ENCODE measurements around the gene TMEM185B.

TMEM185B gene

GRCh38 chr2:120251078-120251477, 27.9 kb upstream of the TMEM185B start:
- no peak for DNase-seq

- no peak for DNase-seq
Observed at GRCh38 chr2:120250640-120251039, 27.4 kb upstream of the TMEM185B start.

- no peak for DNase-seq
Observed at GRCh38 chr2:120247851-120248250, 24.7 kb upstream of the TMEM185B start.

DNA sequence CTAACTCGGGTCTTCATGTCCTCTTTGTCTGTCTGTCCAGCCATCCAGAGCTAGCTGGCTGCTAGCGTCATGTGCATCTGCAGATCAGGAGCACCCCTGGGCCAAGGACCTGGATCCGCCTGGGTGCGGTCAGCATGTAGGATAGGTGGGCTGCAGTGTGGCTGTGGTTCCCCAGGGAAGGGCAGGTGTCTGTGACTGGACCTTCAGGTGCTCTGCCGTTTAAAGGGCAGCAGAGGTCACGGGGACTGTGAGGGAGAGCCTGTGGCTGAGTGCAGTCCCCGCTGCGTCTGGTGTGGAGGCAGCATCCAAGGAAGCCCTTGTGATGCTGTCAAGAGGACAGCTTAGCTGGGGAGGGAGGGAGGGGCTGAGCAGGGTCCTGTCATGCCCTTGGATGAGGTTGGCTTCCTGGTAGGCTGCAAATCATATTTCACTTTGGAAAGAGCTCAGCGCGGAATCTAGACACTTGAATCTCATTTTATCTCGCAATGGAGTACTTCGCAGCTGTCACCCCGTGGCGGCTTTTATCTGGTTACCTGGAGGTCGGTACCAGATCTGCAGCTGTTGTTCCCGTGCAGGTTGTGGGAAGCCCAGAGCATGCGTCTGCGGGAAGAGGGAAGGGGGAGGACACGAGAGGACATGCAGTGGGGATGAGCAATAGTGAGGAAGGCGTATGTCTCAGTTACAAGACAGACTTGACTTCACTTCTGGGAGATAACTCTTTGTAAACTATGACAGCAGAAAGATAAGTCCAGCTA, 23.5 kb upstream of the TMEM185B start:
- DNase-seq = no peak

- no peak for DNase-seq
Observed at GRCh38 chr2:120245520-120246332, 22.5 kb upstream of the TMEM185B start.

GRCh38 chr2:120244656-120245519, 21.7 kb upstream of the TMEM185B start:
- DNase-seq = no peak

DNA sequence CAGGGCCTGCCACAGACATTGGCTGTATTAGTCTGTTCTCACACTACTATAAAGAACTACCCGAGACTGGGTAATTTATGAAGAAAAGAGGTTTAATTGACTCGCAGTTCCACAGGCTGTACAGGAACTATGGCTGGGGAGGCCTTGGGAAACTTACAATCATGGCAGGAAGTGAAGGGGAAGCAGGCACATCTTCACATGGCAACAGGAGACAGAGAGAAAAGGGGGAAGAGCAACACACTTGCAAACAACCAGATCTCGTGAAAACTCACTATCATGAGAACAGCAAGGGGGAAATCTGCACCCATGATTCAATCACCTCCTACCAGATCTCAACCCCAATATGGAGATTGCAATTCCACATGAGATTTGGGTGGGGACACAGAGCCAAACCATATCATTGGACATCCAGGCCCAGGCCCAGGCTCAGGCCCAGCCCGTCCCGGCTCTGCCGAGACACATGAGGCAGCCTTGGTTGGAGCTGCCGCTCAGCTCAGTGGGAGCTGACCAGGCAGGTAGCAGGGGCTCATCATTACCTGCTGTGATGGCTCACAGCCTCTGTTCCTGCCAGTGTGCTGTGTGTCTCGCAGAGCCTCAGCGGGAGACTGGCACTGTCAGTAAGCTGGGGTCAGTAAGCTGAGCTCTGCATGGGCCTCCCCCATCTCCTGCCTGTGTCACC, 20.8 kb upstream of the TMEM185B start:
- DNase-seq = no peak

DNA sequence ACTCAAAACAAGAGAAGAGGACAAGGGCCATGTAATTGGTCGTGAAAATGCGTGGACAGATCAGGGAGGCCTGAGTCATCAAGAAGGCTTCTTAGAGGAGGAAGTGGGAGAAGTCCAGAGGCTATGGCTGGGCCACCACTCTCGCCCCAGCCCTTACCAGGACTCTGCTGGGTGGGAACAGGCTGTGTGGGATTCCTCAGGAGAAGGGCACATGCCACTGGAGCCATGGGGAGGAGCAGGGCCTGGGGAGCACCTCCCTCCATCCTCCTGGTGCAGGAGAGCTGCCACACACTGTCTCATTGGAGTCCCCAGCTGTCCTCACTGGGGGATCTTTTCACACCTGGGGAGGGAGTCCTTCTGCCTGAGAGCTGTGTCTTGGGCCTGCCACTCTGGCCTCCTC, 20.0 kb upstream of the TMEM185B start:
- DNase-seq = no peak

DNA sequence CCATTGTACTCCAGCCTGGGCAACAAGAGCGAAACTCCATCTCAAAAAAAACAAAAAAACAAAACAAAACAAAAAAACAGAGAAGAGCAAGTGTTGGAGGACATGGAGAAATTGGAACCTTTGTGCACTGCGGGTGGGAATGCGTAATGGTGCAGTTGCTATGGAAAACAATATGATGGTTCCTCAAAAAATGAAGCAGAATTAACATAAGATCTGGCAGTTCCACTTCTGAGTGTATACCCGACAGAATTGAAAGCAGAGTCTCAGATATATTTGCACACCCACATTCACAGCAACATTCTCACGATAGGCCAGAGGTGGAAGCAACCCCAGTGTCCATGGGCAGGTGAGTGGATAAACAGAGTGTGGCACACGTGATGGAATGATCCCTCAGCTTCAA, 18.5 kb upstream of the TMEM185B start:
- DNase-seq = no peak

- no peak for DNase-seq
Observed at GRCh38 chr2:120240901-120241429, 17.8 kb upstream of the TMEM185B start.

DNA sequence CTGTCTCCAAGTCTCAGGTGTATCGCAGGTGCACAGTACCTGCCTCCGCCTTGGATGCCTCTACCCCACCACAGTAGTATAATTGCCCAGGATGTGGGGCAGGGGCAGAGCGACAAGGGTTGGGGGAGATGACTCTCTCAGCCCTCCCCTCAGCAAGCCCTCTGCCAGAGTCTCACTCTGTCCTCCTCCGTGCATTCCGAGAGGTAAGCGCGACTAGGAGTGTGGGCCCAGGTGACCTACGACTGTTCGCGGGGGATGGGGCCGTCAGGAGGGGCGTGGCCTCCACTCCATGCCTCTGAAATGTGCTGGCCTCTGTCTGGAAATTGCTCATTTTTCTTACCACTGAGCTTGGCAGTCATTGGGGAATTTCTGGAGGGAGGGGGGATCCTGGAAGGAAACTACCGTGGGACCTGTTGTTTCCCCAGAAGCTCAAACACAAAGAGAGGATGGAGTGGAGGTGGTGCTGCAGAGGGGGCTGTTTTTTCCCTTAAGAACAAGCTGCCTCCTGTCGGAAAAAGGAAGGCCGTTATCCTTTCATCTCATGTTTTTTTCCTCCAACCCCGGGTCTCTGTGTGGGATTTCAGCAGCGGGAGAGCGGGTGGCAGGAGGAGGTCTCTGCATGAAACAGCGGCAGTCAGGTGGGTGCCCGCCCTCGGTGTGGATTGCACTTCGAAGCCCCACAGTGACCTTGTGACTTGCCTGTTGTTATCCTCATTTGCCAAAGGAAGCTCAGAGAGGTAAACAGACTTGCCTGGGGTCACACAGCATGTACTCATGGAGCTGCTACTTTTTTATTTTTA, 16.5 kb upstream of the TMEM185B start:
- DNase-seq = no peak

DNA sequence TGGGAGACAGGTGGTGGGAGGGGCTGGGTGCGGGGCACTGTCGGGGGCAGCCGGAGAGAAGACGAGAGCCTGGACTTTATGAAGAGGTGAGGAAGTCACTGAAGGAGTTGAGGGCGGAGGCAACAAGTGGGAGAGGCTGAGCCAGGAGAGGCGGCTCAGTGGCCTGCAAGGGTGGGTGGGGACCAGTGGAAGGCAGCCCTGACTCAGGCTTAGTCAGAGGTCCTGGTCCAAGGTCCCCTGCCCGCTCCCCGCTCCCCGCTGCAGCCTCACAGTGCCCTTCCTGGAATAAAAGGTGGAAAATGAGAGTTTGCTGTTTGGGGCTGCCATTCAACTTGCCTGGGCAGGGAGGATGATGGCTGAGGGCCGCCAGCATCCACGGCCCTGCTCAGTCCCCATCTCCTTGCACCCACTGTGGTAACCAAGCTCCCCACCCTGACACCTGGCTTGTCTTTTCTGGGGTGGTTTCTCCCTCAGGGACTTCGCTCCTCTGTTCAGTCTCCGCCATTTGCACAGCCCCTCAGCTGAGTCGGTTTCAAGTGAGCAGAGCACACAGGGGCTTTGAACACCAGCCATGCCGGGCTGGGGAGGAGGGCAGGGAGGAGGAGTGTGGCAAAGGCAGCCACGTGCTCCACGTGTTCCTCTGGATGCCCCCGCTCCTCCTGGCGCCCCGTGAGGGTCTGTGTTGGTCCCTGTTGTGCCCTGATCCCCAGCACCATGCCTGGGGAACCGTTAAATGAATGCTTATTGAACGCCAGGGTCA, 15.7 kb upstream of the TMEM185B start:
- DNase-seq = no peak

GRCh38 chr2:120237491-120237902, 14.3 kb upstream of the TMEM185B start:
- DNase-seq = no peak

DNA sequence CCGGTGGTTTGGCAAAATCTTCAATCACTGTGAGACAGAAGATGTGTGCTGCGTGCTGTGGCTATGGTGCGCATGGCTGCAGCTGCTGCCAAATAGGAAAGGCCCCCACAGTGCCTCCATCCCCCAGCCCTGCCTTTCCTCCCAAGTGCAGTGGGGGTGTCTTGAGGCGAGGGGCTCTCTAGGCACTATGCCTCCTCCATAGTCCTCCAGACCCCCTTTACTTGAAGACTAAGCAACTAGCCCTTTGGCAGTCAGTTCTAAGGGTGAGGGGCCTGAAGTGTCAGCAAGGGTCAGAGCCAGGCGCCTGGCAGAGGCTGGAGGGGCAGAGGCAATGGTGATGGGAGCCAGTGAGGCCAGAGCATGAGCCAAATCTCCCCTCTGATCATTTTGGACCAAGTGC, 13.6 kb upstream of the TMEM185B start:
- no peak for DNase-seq

DNA sequence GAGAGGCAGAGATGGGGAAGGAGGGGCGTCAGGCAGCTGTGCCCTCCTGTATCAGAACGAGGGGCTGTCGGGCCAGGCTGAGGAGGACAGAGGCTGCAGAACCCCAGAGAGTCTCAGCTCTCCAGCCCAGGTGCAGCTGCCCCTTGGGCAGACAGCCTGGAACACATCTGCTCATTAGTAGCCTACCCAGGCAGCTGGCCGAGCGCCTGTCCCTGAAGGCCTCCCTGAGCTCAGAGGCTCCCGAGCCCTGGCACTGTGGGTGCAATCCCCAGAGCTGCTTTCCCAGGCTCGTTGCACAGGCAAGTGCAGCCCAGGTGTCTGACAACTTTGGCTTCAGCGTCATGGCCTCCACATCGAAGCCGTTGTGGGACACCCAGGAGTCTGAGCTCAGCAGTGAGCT, 13.1 kb upstream of the TMEM185B start:
- DNase-seq = no peak

DNA sequence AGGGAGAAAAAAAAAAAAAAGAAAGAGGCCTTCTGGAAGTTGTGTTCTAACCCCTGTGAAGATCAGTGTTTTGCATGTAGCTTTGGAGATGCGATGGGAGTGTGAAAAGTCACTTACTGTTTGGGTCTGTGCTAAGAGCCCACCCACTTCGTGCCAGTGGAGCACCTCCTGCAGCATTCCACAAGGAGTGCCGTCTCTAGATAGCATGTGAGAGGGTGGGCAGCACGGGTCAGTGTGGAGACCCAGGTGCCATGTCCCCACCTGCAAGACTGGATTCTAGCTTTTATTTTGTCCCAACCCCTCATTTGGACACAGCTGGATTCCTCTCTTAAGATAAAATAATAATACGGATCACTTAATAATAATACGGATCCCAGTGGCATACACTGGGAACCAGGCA, 12.5 kb upstream of the TMEM185B start:
- peak; percentile 0 for DNase-seq

- peak; percentile 0 for DNase-seq
Observed at GRCh38 chr2:120235158-120235557, 12.0 kb upstream of the TMEM185B start.

- no peak for DNase-seq
Observed at GRCh38 chr2:120233292-120233691, 10.1 kb upstream of the TMEM185B start.

- peak; percentile 58 for DNase-seq
Observed at GRCh38 chr2:120231974-120232635, 8.9 kb upstream of the TMEM185B start.

DNA sequence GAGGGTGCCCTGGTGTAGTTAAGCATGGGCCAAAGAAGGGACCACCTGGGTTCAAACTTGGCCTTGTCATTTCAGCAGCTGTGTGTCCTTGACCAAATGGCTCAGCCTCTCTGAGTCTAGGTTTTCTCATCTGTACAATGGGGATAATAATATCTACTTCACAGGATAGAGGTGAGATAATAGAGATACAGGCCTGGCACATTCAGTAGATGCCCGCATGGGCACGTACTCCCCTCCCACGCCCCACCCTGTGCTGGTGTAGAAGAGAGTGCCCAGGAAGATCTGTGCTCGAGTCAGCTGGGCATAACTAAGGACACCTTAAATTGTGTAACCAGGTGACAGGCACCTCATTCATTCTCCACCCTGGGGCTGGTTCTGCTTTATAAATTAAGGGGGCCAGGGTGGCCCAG, 8.4 kb upstream of the TMEM185B start:
- no peak for DNase-seq

Data from activated CD4-positive, CD25-positive, alpha-beta regulatory T cell treated with anti-CD3 and anti-CD28 coated beads, Interleukin-2, amount 50 U/mL, for 72 hours (primary cell).